Keratinocyte (primary cell): ENCODE measurements around the gene MEAF6. TPM values are rescaled to one million over a fixed set of nuclear protein-coding genes. Genes with fewer than 3 reads are reported as not detected.
A peak's percentile ranks its signal among the peaks of the same experiment; 100 is the strongest.

ENCODE experiments used
- DNase-seq: peaks from one replicate; pipeline ENCODE4 v3.0.0-alpha.2; 2011; ENCODE audit warnings: low read depth, missing footprints, low spot score
- FAIRE-seq: peaks from 2 replicates; lab custom pipeline; 2011; peaks lifted over from hg19 to GRCh38; lab: Jason Lieb, UNC
- H2AFZ ChIP-seq: 2 replicates; pipeline ENCODE4 v1.6.0; 2012; ENCODE audit warnings: low read length, control low read depth, inconsistent platforms; ENCODE audit not compliant: control insufficient read depth
- H3K27ac ChIP-seq: 2 replicates; pipeline ENCODE4 v1.5.1; 2011; ENCODE audit warnings: low read length; ENCODE audit not compliant: control insufficient read depth, insufficient read depth
- H3K27me3 ChIP-seq: 3 replicates; pipeline ENCODE4 v1.6.0; 2011; ENCODE audit warnings: low read length; ENCODE audit not compliant: control insufficient read depth, insufficient read depth; ENCODE audit errors: extremely low read depth
- H3K36me3 ChIP-seq, 2 experiments: 2 replicates in 1 of 2; 3 replicates in 1 of 2; pipeline ENCODE4 v1.5.1; 2011; ENCODE audit warnings: low read length in 2 of 2, mild to moderate bottlenecking in 1 of 2; ENCODE audit not compliant: control insufficient read depth in 2 of 2, insufficient read depth in 2 of 2; ENCODE audit errors: extremely low read depth in 1 of 2
- H3K4me1 ChIP-seq: 3 replicates; pipeline ENCODE4 v1.5.1; 2011; ENCODE audit warnings: low read length; ENCODE audit not compliant: control insufficient read depth, insufficient read depth; ENCODE audit errors: extremely low read depth
- H3K4me2 ChIP-seq: 3 replicates; pipeline ENCODE4 v1.6.0; 2011; ENCODE audit warnings: low read depth, low read length; ENCODE audit not compliant: control insufficient read depth, insufficient read depth; ENCODE audit errors: extremely low read depth
- H3K4me3 ChIP-seq, 3 experiments: fragments of 200-600 bp in 1 of 3; sonication (generic) in 1 of 3; 2 replicates in 2 of 3; 3 replicates in 1 of 3; pipeline ENCODE4 v1.5.1; 2011 to 2016; ENCODE audit warnings: low read length in 3 of 3, mild to moderate bottlenecking in 3 of 3, control low read depth in 2 of 3, inconsistent platforms in 1 of 3, low read depth in 1 of 3, mixed read lengths in 1 of 3, mixed run types in 1 of 3, moderate library complexity in 1 of 3; ENCODE audit not compliant: control insufficient read depth in 2 of 3, insufficient read depth in 2 of 3; ENCODE audit errors: extremely low read depth in 1 of 3
- H3K79me2 ChIP-seq: 2 replicates; pipeline ENCODE4 v1.6.0; 2012; ENCODE audit warnings: low read length; ENCODE audit not compliant: control insufficient read depth, insufficient read depth
- H3K9ac ChIP-seq: 3 replicates; pipeline ENCODE4 v1.6.0; 2011; ENCODE audit warnings: low read length; ENCODE audit not compliant: control insufficient read depth, insufficient read depth; ENCODE audit errors: extremely low read depth
- H3K9me1 ChIP-seq: 3 replicates; pipeline ENCODE4 v1.6.0; 2011; ENCODE audit warnings: low read length; ENCODE audit not compliant: control insufficient read depth, insufficient read depth; ENCODE audit errors: extremely low read depth
- H3K9me3 ChIP-seq: 2 replicates; pipeline ENCODE4 v1.5.1; 2012; ENCODE audit warnings: low read depth, low read length; ENCODE audit not compliant: control insufficient read depth
- H4K20me1 ChIP-seq: 3 replicates; pipeline ENCODE4 v1.6.0; 2011; ENCODE audit warnings: low read length; ENCODE audit not compliant: control insufficient read depth, insufficient read depth; ENCODE audit errors: extremely low read depth
- EZH2 ChIP-seq: IDR thresholded peaks from one replicate; pipeline ENCODE4 v1.6.1; 2012; ENCODE audit warnings: inconsistent platforms, mild to moderate bottlenecking, low read length, moderate library complexity
- dilution Hi-C: fragments of 300-500 bp; cut with MboI; formaldehyde crosslinking; loops from one replicate; pipeline ENCODE4 v1.7.0; 2020; ENCODE audit warnings: low sequenced_read_pairs; ENCODE audit not compliant: extremely low pct_ligation_motif_present
- polyA plus RNA-seq, 5 experiments: library from polyadenylated mRNA; depleted of rRNA in 3 of 5; stranded (reverse) in 3 of 5; stranded (forward) in 1 of 5; unstranded in 1 of 5; fragments of >200 nt; gene quantifications; 1 replicate in 1 of 5; 2 replicates in 3 of 5; 3 replicates in 1 of 5; pipeline versions ENCODE4 v1.2.1 to v1.2.3, GENCODE V29; 2011 to 2012; ENCODE audit warnings: missing spikeins in 2 of 5, low read depth in 1 of 5, low replicate concordance in 1 of 5
- TF ChIP-seq, protein P1 (sequence below), 3 experiments: IDR thresholded peaks in 1 of 3; conservative IDR thresholded peaks in 1 of 3; optimal IDR thresholded peaks in 1 of 3; 2 replicates in 2 of 3; 3 replicates in 1 of 3; pipeline versions ENCODE3 to v1.5.1; 2011; ENCODE audit warnings: low read length in 3 of 3, mild to moderate bottlenecking in 3 of 3, moderate library complexity in 2 of 3, control low read depth in 1 of 3, inconsistent platforms in 1 of 3; ENCODE audit not compliant: insufficient read depth in 2 of 3; ENCODE audit errors: extremely low read depth in 1 of 3

Gene MEAF6
- polyA plus RNA-seq, 1 donor (not counting 4 experiments of a cell fraction or from before 2014, with no cell fraction given), result 51.9 TPM

DNA sequence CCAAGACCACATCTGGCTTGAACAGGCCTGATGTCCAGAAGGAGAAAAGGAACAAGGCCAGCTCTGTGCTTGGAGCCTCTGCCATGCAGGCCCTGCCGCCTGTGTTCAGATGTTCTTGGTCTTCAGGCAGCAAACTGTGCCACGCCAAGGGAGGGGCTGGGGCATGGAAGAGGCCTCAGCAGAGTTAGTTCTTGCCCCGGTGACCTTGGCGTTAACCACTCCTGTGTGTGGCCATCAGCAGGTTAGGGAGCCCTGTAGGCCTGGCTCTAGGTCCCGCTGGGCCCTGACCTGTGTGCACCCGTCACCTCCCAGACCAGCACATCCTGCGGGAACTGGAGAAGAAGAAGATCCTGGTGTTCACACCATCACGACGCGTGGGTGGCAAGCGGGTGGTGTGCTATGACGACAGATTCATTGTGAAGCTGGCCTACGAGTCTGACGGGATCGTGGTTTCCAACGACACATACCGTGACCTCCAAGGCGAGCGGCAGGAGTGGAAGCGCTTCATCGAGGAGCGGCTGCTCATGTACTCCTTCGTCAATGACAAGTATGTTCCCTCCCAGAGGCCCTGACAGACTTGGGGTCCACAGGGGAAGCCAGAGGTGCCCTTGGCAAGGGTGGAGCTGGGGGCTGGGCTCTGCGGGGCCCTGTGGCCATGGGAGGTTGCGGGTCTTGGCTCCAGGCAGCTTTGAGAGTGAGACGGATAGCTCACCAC lies 33.1 kb downstream of the MEAF6 start:
- no peaks in the 10 kb centered on the region for H3K9me3 ChIP-seq
- peak overlapping the region; percentile 99 for H3K27ac ChIP-seq
- peaks cover 75% of the 10 kb centered on the region for H3K4me1 ChIP-seq
- H3K9me1 ChIP-seq, result peaks cover 8% of the 10 kb centered on the region
- H3K4me3 ChIP-seq, result peak overlapping the region in 1 of 3 experiments; percentile 5
- dilution Hi-C loops, result no loop called here
- peaks cover 42 to 62% of the 10 kb centered on the region in 2 experiments for H3K36me3 ChIP-seq
- peaks cover 25% of the 10 kb centered on the region for H4K20me1 ChIP-seq
- no peak overlapping the region for H2AFZ ChIP-seq
- H3K27me3 ChIP-seq, result no peaks in the 10 kb centered on the region
- H3K79me2 ChIP-seq, result peaks cover 57% of the 10 kb centered on the region
- FAIRE-seq (no peak), DNase-seq (peak; percentile 38)
- TF ChIP-seq, protein P1, sequence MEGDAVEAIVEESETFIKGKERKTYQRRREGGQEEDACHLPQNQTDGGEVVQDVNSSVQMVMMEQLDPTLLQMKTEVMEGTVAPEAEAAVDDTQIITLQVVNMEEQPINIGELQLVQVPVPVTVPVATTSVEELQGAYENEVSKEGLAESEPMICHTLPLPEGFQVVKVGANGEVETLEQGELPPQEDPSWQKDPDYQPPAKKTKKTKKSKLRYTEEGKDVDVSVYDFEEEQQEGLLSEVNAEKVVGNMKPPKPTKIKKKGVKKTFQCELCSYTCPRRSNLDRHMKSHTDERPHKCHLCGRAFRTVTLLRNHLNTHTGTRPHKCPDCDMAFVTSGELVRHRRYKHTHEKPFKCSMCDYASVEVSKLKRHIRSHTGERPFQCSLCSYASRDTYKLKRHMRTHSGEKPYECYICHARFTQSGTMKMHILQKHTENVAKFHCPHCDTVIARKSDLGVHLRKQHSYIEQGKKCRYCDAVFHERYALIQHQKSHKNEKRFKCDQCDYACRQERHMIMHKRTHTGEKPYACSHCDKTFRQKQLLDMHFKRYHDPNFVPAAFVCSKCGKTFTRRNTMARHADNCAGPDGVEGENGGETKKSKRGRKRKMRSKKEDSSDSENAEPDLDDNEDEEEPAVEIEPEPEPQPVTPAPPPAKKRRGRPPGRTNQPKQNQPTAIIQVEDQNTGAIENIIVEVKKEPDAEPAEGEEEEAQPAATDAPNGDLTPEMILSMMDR (optimal IDR thresholded peaks at IDR 0.05 in 1 of 3, IDR thresholded peaks at IDR 0.05 in 1 of 3, conservative IDR thresholded peaks at IDR 0.05 in 1 of 3; ENCODE audit: extremely low read depth in 1 of 3, insufficient read depth in 2 of 3, low read length in 3 of 3), result no peak
- TF ChIP-seq EZH2, result no peak
- H3K4me2 ChIP-seq, result peak overlapping the region; percentile 13
- H3K9ac ChIP-seq, result peak overlapping the region; percentile 99

DNA sequence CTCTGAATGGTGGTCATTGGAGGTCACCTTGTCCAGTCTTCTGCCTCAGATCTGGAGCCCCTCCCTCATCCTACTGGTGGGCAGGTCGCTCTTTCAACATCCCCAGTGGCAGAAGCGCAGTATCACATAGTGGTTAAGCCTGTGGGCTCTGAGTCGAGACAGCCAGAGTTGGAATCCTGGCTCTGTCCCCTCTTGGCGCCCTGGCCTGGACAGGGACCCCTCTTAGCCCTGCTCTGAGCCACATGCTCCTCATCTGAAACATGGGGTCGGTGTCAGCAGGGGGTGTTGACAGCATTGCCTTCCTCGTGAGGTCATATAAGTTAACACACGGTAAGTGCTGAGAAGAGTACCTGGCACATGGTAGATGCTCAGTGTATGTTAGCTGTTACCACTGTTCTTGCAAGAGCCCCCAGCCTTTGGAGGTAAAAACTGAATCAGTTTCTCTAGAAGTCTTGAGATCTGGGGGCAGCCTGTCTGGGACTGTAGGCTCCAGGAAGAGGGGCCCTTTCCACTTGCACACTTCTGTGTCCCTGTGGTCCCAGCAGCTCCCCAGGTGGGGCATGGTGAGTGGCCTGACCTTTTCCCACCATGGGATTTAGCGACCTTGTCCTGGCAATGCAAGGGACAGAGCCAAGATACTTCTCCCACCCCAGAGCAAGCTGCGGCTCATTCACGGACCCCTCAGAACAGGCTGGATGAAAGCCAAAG lies 33.8 kb downstream of the MEAF6 start:
- FAIRE-seq (no peak), DNase-seq (peak; percentile 49)
- H3K36me3 ChIP-seq, result peaks cover 45 to 69% of the 10 kb centered on the region in 2 experiments
- TF ChIP-seq, protein P1 (optimal IDR thresholded peaks at IDR 0.05 in 1 of 3, IDR thresholded peaks at IDR 0.05 in 1 of 3, conservative IDR thresholded peaks at IDR 0.05 in 1 of 3; ENCODE audit: extremely low read depth in 1 of 3, insufficient read depth in 2 of 3, low read length in 3 of 3), result no peak
- no peak for TF ChIP-seq EZH2
- H3K79me2 ChIP-seq, result peaks cover 64% of the 10 kb centered on the region
- H3K27ac ChIP-seq, result peak overlapping the region; percentile 99
- H3K9me1 ChIP-seq, result peaks cover 8% of the 10 kb centered on the region
- no peak overlapping the region for H2AFZ ChIP-seq
- no peaks in the 10 kb centered on the region for H3K27me3 ChIP-seq
- H3K4me3 ChIP-seq, result peak overlapping the region in 1 of 3 experiments; percentile 66
- no peaks in the 10 kb centered on the region for H3K9me3 ChIP-seq
- peaks cover 30% of the 10 kb centered on the region for H4K20me1 ChIP-seq
- peak overlapping the region; percentile 96 for H3K4me2 ChIP-seq
- H3K4me1 ChIP-seq, result peaks cover 70% of the 10 kb centered on the region
- peak overlapping the region; percentile 99 for H3K9ac ChIP-seq
- dilution Hi-C loops, result no loop called here
